ENCODE measurements around the gene FBN3.
A peak's percentile ranks its signal among the peaks of the same experiment; 100 is the strongest.

FBN3 gene

DNA sequence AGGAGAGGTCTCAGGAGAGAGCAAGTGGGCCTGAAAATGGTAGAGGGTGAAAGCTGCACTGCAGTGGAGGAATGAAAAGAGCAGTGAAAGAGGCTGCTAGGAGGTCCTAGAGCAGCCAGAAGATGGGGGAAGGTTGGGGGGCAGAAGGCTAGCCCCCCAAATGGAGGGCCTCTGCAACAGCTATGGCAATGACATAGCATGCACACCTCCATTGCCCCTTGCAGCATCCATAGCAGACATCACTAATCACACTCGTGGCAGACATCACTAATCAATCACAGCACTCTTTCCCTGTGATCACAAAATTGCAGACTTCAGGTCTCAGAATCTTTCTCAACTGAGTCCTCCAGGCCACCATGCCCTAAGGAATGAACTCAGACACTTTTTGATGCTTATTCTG is 74.9 kb downstream of the FBN3 start:
- TF ChIP-seq SP2 (tag by site-specific recombination; IDR thresholded peaks at IDR 0.05) (no peak), ZBTB17 (tag by site-specific recombination; IDR thresholded peaks at IDR 0.05) (peak; percentile 95), SETDB1 (IDR thresholded peaks at IDR 0.05; ENCODE audit: insufficient read length, low read length) (peak; percentile 85), HOXC10 (CRISPR knock-in tag; IDR thresholded peaks at IDR 0.05) (no peak), ZNF23 (tag by site-specific recombination; IDR thresholded peaks at IDR 0.05; ENCODE audit: borderline replicate concordance) (peak; percentile 97), SCRT1 (tag by site-specific recombination; IDR thresholded peaks at IDR 0.05; ENCODE audit: borderline replicate concordance) (no peak), ZNF138 (tag by site-specific recombination; IDR thresholded peaks at IDR 0.05; ENCODE audit: borderline replicate concordance) (no peak), KLF8 (tag by site-specific recombination; IDR thresholded peaks at IDR 0.05) (peak; percentile 41; the same call in 1 of the 2 replicates)
- TF ChIP-seq, protein P1, sequence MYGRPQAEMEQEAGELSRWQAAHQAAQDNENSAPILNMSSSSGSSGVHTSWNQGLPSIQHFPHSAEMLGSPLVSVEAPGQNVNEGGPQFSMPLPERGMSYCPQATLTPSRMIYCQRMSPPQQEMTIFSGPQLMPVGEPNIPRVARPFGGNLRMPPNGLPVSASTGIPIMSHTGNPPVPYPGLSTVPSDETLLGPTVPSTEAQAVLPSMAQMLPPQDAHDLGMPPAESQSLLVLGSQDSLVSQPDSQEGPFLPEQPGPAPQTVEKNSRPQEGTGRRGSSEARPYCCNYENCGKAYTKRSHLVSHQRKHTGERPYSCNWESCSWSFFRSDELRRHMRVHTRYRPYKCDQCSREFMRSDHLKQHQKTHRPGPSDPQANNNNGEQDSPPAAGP (tag by site-specific recombination; IDR thresholded peaks at IDR 0.05), result no peak
- TF ChIP-seq, protein P2, sequence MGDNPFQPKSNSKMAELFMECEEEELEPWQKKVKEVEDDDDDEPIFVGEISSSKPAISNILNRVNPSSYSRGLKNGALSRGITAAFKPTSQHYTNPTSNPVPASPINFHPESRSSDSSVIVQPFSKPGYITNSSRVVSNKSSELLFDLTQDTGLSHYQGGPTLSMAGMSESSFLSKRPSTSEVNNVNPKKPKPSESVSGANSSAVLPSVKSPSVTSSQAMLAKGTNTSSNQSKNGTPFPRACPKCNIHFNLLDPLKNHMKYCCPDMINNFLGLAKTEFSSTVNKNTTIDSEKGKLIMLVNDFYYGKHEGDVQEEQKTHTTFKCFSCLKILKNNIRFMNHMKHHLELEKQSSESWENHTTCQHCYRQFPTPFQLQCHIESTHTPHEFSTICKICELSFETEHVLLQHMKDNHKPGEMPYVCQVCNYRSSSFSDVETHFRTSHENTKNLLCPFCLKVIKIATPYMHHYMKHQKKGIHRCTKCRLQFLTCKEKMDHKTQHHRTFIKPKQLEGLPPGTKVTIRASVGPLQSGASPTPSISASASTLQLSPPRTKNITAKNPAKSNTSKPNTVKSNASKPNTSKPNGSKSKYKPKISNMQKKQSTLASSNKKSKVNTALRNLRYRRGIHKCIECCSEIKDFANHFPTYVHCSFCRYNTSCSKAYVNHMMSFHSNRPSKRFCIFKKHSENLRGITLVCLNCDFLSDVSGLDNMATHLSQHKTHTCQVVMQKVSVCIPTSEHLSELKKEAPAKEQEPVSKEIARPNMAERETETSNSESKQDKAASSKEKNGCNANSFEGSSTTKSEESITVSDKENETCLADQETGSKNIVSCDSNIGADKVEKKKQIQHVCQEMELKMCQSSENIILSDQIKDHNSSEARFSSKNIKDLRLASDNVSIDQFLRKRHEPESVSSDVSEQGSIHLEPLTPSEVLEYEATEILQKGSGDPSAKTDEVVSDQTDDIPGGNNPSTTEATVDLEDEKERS (tag by site-specific recombination; IDR thresholded peaks at IDR 0.05), result peak; percentile 59; the same call in 1 of the 2 replicates
- Histone ChIP-seq H3K9me3 (ENCODE audit: control insufficient read depth, insufficient read depth, low read depth, low read length) (no peaks in the 10 kb centered on the region), H3K4me3 (ENCODE audit: low read depth, low read length) (no peak overlapping the region), H3K36me3 (ENCODE audit: control insufficient read depth in 2 of 2, insufficient read depth in 1 of 2, low read length in 2 of 2) (no peaks in the 10 kb centered on the region), H3K27ac (ENCODE audit: extremely low read depth, low read depth, low read length) (no peak overlapping the region), H3K4me1 (ENCODE audit: control insufficient read depth, insufficient read depth, low read length) (no peaks in the 10 kb centered on the region)
- CTCF ChIA-PET, result interaction anchor here (1.2 to 1.4 kb wide), 2 partner anchors 17 to 104 kb away, joined by 4 to 5 read pairs; no protein-coding TSS in a partner anchor
- POLR2A ChIA-PET, result no interaction called here

DNA sequence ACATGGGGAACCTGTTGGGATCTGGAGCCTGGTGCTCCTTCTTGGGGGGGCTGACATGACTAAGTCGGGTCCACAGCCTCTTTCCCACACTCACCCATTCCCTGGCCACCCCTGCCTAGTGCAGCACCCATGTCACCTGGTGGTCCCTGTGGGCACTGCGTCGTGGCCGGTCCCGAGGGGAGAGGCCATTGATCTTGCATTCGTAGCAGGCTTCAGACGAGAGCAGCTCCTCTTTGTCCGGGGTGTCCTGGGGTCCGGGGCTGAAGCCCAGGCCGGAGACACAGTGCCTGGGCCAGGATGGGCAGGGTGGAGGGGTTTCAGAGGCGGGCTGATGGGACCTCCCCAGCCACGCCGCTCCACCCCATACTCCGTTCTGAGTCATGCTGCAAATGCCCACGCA is 77.5 kb downstream of the FBN3 start:
- ChIA-PET CTCF (no interaction called here), POLR2A (no interaction called here)
- no peak overlapping the region for H3K27ac ChIP-seq (ENCODE audit: extremely low read depth, low read depth, low read length)
- H3K4me3 ChIP-seq (ENCODE audit: low read depth, low read length), result no peak overlapping the region
- H3K4me1 ChIP-seq (ENCODE audit: control insufficient read depth, insufficient read depth, low read length), result no peaks in the 10 kb centered on the region
- no peaks in the 10 kb centered on the region for H3K36me3 ChIP-seq (ENCODE audit: control insufficient read depth in 2 of 2, insufficient read depth in 1 of 2, low read length in 2 of 2)
- no peaks in the 10 kb centered on the region for H3K9me3 ChIP-seq (ENCODE audit: control insufficient read depth, insufficient read depth, low read depth, low read length)
- TF ChIP-seq ZNF354C (tag by site-specific recombination; IDR thresholded peaks at IDR 0.05; ENCODE audit: borderline replicate concordance, low read depth) (no peak), ZSCAN16 (tag by site-specific recombination; IDR thresholded peaks at IDR 0.05) (no peak), ZNF16 (tag by site-specific recombination; IDR thresholded peaks at IDR 0.05; ENCODE audit: low read depth) (no peak), PRDM1 (tag by site-specific recombination; IDR thresholded peaks at IDR 0.05) (no peak), ZFP41 (tag by site-specific recombination; IDR thresholded peaks at IDR 0.05; ENCODE audit: borderline replicate concordance) (no peak), ZNF670 (tag by site-specific recombination; IDR thresholded peaks at IDR 0.05; ENCODE audit: low read depth) (no peak), ZNF792 (tag by site-specific recombination; IDR thresholded peaks at IDR 0.05) (no peak), ZNF621 (tag by site-specific recombination; IDR thresholded peaks at IDR 0.05) (no peak), ZNF747 (tag by site-specific recombination; IDR thresholded peaks at IDR 0.05) (no peak)
- TF ChIP-seq, protein P1 (tag by site-specific recombination; IDR thresholded peaks at IDR 0.05), result no peak
- TF ChIP-seq, protein P3, sequence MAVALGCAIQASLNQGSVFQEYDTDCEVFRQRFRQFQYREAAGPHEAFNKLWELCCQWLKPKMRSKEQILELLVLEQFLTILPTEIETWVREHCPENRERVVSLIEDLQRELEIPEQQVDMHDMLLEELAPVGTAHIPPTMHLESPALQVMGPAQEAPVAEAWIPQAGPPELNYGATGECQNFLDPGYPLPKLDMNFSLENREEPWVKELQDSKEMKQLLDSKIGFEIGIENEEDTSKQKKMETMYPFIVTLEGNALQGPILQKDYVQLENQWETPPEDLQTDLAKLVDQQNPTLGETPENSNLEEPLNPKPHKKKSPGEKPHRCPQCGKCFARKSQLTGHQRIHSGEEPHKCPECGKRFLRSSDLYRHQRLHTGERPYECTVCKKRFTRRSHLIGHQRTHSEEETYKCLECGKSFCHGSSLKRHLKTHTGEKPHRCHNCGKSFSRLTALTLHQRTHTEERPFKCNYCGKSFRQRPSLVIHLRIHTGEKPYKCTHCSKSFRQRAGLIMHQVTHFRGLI (tag by site-specific recombination; IDR thresholded peaks at IDR 0.05), result no peak
- TF ChIP-seq, protein P4, sequence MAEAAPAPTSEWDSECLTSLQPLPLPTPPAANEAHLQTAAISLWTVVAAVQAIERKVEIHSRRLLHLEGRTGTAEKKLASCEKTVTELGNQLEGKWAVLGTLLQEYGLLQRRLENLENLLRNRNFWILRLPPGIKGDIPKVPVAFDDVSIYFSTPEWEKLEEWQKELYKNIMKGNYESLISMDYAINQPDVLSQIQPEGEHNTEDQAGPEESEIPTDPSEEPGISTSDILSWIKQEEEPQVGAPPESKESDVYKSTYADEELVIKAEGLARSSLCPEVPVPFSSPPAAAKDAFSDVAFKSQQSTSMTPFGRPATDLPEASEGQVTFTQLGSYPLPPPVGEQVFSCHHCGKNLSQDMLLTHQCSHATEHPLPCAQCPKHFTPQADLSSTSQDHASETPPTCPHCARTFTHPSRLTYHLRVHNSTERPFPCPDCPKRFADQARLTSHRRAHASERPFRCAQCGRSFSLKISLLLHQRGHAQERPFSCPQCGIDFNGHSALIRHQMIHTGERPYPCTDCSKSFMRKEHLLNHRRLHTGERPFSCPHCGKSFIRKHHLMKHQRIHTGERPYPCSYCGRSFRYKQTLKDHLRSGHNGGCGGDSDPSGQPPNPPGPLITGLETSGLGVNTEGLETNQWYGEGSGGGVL (tag by site-specific recombination; IDR thresholded peaks at IDR 0.05), result no peak
- TF ChIP-seq, protein P5, sequence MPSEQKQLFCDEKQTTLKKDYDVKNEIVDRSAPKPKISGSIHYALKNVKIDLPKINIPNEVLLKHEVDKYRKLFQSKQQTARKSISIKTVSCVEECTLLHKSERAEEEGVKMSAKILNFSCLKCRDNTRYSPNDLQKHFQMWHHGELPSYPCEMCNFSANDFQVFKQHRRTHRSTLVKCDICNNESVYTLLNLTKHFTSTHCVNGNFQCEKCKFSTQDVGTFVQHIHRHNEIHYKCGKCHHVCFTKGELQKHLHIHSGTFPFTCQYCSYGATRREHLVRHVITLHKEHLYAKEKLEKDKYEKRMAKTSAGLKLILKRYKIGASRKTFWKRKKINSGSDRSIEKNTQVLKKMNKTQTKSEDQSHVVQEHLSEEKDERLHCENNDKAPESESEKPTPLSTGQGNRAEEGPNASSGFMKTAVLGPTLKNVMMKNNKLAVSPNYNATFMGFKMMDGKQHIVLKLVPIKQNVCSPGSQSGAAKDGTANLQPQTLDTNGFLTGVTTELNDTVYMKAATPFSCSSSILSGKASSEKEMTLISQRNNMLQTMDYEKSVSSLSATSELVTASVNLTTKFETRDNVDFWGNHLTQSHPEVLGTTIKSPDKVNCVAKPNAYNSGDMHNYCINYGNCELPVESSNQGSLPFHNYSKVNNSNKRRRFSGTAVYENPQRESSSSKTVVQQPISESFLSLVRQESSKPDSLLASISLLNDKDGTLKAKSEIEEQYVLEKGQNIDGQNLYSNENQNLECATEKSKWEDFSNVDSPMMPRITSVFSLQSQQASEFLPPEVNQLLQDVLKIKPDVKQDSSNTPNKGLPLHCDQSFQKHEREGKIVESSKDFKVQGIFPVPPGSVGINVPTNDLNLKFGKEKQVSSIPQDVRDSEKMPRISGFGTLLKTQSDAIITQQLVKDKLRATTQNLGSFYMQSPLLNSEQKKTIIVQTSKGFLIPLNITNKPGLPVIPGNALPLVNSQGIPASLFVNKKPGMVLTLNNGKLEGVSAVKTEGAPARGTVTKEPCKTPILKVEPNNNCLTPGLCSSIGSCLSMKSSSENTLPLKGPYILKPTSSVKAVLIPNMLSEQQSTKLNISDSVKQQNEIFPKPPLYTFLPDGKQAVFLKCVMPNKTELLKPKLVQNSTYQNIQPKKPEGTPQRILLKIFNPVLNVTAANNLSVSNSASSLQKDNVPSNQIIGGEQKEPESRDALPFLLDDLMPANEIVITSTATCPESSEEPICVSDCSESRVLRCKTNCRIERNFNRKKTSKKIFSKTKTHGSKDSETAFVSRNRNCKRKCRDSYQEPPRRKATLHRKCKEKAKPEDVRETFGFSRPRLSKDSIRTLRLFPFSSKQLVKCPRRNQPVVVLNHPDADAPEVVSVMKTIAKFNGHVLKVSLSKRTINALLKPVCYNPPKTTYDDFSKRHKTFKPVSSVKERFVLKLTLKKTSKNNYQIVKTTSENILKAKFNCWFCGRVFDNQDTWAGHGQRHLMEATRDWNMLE (tag by site-specific recombination; conservative IDR thresholded peaks at IDR 0.05; ENCODE audit: low read depth), result no peak

Measured in HEK293 (cell line).